Heart right ventricle (tissue), 16 donors: ENCODE measurements around the gene TTC23. TPM values are rescaled to one million over a fixed set of nuclear protein-coding genes. Genes with fewer than 3 reads are reported as not detected.

Source experiments
- ATAC-seq, 8 donors: fragments of 200-7000 bp; cut with Tn5 transposase; one replicate each; pipeline ENCODE4 v1.9.1; 2020; ENCODE audit warnings: mild to moderate bottlenecking in 8 of 8, moderate library complexity in 8 of 8, moderate number of reproducible peaks in 1 of 8
- DNase-seq, 2 donors: peaks; one replicate each; pipeline ENCODE4 v3.0.0-alpha.2; 2020
- H3K27ac ChIP-seq, 10 donors: fragments of 200-600 bp; sonication (generic) in 2 of 10; one replicate each; pipeline versions ENCODE4 v1.5.0 to v1.8.0; 2020 to 2022; ENCODE audit warnings: mild to moderate bottlenecking in 3 of 10
- H3K27me3 ChIP-seq, 7 donors: fragments of 200-600 bp; one replicate each; pipeline ENCODE4 v1.8.0; 2021 to 2022; ENCODE audit warnings: mild to moderate bottlenecking in 2 of 7
- H3K36me3 ChIP-seq, 9 donors: fragments of 200-600 bp; sonication (generic) in 1 of 9; one replicate each; pipeline versions ENCODE4 v1.5.0 to v1.8.0; 2020 to 2022; ENCODE audit warnings: mild to moderate bottlenecking in 2 of 9
- H3K4me1 ChIP-seq, 9 donors: fragments of 200-600 bp; sonication (generic) in 1 of 9; one replicate each; pipeline versions ENCODE4 v1.5.0 to v1.8.0; 2020 to 2022; ENCODE audit warnings: mild to moderate bottlenecking in 4 of 9
- H3K4me3 ChIP-seq, 10 donors: fragments of 200-600 bp; sonication (generic) in 2 of 10; one replicate each; pipeline versions ENCODE4 v1.5.0 to v1.8.0; 2020 to 2022; ENCODE audit warnings: mild to moderate bottlenecking in 7 of 10, moderate library complexity in 2 of 10
- H3K9me3 ChIP-seq, 11 donors: fragments of 200-600 bp in 10 of 11; sonication (generic) in 2 of 11; one replicate each; pipeline versions ENCODE4 v1.5.0 to v1.8.0; 2013 to 2022; ENCODE audit warnings: mild to moderate bottlenecking in 2 of 11, control low read depth in 1 of 11, moderate library complexity in 1 of 11
- WGBS, 2 donors: extraction: QIAGEN DNeasy Blood & Tissue Kit; methylation state at CpG; one replicate each; pipeline ENCODE4 v1.1.7; 2013; ENCODE audit warnings: inconsistent platforms in 1 of 2; 5-methylcytosine and 5-hydroxymethylcytosine counted together
- intact Hi-C, 10 donors: fragments of 100-400 bp; cut with DNase I; formaldehyde crosslinking; loops; one replicate each; pipeline versions ENCODE4 v1.11.1 to v1.14.2; 2022
- polyA plus RNA-seq, 2 donors: library from polyadenylated mRNA; stranded (reverse); fragments of 200-250 nt; gene quantifications; one replicate each; pipeline ENCODE4 v1.2.3, GENCODE V29; 2013
- total RNA-seq, 10 donors: library from RNA; stranded (reverse); fragmentation: NEBNext Ultra II Directional in 3 of 10; extraction: Animal tissue kit (Norgen Biotek cat#: 25700) in 3 of 10; gene quantifications; one replicate each; pipeline versions ENCODE4 v1.2.1 to v1.2.4, GENCODE V29; 2021 to 2023
- TF ChIP-seq, protein P1 (sequence below), 9 donors: fragments of 200-600 bp; sonication (generic) in 2 of 9; IDR thresholded peaks; one replicate each; pipeline versions ENCODE4 v1.5.0 to v1.8.0; 2021 to 2022; ENCODE audit warnings: antibody characterized with exemption in 9 of 9, mild to moderate bottlenecking in 5 of 9, moderate library complexity in 1 of 9
- donor health status: Arrhythmogenic right ventricular cardiomyopathy.
- donor health status: ischemic (EF 13 %, LVEDD 7.1; RV severe dilation, severe dysfunction).
- donor health status: healthy with polysubstance abuse.
- donor health status: DM: no; HTN: yes; CAD: no.
- donor health status: DM: no; HTN: no; CAD: no.
- donor health status: ischemic (EF 25% LVEDD 6.9; RV normal size, moderate dysfunction).
- donor health status: ischemic (EF 25% LVEDD 5.7; RV mildly dilated, moderate dysfunction).
- donor health status: healthy.
- donor health status: DM: yes; HTN: yes; CAD: no.
- donor health status: Ischemic cardiomyopathy.
- donor health status: ischemic (EF 35%, LVEDD 5.7; RV mildly dilated, moderate dysfunction).
- donor health status: nonischemic (EF 11% LVEDD 7.7; RV severe dilation, severe dysfunction).
- donor health status: DM: yes; HTN: yes; CAD: no.
- donor health status: PGD.
- donor health status: ischemic (EF 29% LVEDD 5.4; RV normal size, mild dysfunction).
- donor health status: nonischemic (EF 23%, LVEDD 6.1; RV moderate dilation, normal function).

The TTC23 gene
- total and polyA plus RNA-seq, 12 donors = 6.0 to 16.9 (median 10.9) TPM

DNA sequence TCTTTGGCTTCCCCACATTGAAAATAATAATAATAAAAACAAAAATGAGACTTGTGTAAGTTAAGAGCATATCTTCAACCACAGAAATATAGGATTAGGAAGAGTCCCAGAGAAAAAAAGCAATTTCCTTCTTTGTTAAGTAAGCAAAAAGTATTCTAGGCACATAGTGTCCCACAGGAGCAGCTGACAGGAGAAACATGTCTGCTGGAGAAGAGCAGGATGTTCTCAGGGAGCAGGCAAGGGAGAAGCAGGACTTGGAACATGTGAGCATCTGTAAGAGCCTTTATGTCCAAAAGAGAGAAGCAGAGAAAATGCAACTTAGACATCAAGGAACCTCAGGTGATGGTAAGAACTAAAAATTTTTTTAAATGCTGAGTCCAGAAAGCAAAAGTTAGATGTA is 39.0 kb downstream of the TTC23 start:
- H3K36me3 ChIP-seq = peaks cover 0 to 45% (median 4%) of the 10 kb centered on the region in 9 donors
- ATAC-seq = no peak
- no peak overlapping the region for H3K4me3 ChIP-seq
- no peaks in the 10 kb centered on the region for H3K9me3 ChIP-seq
- no peaks in the 10 kb centered on the region for H3K27me3 ChIP-seq
- intact Hi-C loops = loop anchor here in 5 of 10 donors (1.0 to 10.0 kb wide), 4 partner anchors 30 to 108 kb away; no protein-coding TSS in a partner anchor
- H3K4me1 ChIP-seq = peaks cover 0 to 23% (median 9%) of the 10 kb centered on the region in 9 donors
- H3K27ac ChIP-seq = no peak overlapping the region
- DNase-seq = no peak
- TF ChIP-seq, protein P1, sequence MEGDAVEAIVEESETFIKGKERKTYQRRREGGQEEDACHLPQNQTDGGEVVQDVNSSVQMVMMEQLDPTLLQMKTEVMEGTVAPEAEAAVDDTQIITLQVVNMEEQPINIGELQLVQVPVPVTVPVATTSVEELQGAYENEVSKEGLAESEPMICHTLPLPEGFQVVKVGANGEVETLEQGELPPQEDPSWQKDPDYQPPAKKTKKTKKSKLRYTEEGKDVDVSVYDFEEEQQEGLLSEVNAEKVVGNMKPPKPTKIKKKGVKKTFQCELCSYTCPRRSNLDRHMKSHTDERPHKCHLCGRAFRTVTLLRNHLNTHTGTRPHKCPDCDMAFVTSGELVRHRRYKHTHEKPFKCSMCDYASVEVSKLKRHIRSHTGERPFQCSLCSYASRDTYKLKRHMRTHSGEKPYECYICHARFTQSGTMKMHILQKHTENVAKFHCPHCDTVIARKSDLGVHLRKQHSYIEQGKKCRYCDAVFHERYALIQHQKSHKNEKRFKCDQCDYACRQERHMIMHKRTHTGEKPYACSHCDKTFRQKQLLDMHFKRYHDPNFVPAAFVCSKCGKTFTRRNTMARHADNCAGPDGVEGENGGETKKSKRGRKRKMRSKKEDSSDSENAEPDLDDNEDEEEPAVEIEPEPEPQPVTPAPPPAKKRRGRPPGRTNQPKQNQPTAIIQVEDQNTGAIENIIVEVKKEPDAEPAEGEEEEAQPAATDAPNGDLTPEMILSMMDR (IDR thresholded peaks at IDR 0.05) = no peak

DNA sequence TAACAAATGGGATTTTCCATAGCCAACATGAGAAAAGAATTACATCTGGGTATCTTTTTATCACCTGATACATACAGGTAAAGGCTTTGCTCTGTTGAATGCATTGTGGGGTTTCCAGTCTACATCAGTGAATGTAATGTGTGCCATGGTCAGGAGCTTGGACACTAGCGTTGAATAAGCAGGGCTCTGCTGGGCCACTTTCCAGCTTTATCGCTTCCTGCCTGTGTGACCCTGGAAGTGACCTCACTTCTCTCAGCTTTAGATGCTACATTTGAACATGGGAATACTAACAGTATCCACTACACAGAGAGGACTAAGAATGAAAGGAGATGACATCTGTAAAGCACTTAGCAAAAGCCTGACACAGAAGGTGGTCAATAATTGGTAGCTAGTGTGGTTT is 40.1 kb downstream of the TTC23 start:
- no peak overlapping the region for H3K4me3 ChIP-seq
- H3K36me3 ChIP-seq = peaks cover 0 to 34% (median 0%) of the 10 kb centered on the region in 9 donors
- TF ChIP-seq, protein P1 (IDR thresholded peaks at IDR 0.05) = no peak
- WGBS, 2 donors = 42 to 75% methylated on average over 2 of the region's 2 CpGs
- DNase-seq (peak in 1 of 2 donors; percentile 27), ATAC-seq (peak in 3 of 8 donors; percentile 14 to 44 (median 38))
- peak overlapping the region in 1 of 10 donors; percentile 21 for H3K27ac ChIP-seq
- H3K27me3 ChIP-seq = no peaks in the 10 kb centered on the region
- intact Hi-C loops = no loop called here
- no peaks in the 10 kb centered on the region for H3K9me3 ChIP-seq
- H3K4me1 ChIP-seq = peaks cover 0 to 23% (median 9%) of the 10 kb centered on the region in 9 donors

DNA sequence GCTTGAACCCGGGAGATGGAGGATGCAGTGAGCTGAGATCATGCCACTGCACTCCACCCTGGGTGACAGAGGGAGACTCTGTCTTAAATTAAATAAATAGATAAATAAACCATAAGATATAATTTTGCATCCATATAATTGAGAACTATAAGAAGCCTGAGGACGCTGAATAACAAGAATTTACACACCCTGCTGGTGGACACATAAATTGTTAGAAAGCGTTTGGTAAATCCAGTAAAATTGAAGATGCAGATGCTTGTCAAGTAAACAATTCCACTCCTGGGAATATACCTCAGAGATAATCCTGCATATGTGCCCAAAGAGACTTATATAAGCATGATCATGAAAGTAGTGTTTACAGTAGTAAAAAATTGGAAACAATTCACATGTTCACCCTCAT is 41.7 kb downstream of the TTC23 start:
- TF ChIP-seq, protein P1 (IDR thresholded peaks at IDR 0.05) = no peak
- 88 to 91% methylated on average over 3 of the region's 3 CpGs for WGBS, 2 donors
- Histone ChIP-seq H3K27ac (no peak overlapping the region), H3K27me3 (no peaks in the 10 kb centered on the region), H3K4me3 (no peak overlapping the region), H3K36me3 (peaks cover 0 to 25% (median 0%) of the 10 kb centered on the region in 9 donors), H3K9me3 (no peaks in the 10 kb centered on the region), H3K4me1 (peaks cover 0 to 15% (median 9%) of the 10 kb centered on the region in 9 donors)
- DNase-seq (no peak), ATAC-seq (no peak)
- intact Hi-C loops = no loop called here

DNA sequence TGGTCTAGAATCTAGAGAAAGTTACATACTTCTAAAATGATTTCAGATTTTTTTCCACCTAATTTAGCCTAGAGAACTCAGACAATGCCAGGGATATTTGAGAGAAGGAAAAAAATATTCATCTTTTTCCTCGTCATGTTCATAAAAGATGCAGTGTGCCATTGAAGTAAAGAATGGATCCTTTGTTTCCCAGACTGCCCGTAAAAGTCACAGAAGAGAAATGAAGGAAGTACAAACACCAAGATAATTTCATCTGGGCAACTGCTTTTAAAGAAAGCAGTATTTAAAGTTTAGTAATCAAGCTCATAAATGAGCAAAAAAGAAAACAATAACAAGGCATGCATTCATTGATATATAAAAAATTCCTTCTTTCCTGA is 47.2 kb downstream of the TTC23 start:
- Histone ChIP-seq H3K9me3 (no peaks in the 10 kb centered on the region), H3K4me3 (no peak overlapping the region), H3K4me1 (no peaks in the 10 kb centered on the region), H3K27ac (no peak overlapping the region), H3K36me3 (peaks cover 0 to 46% (median 0%) of the 10 kb centered on the region in 9 donors), H3K27me3 (no peaks in the 10 kb centered on the region)
- 42 to 66% methylated on average over 2 of the region's 2 CpGs for WGBS, 2 donors
- ATAC-seq = no peak
- TF ChIP-seq, protein P1 (IDR thresholded peaks at IDR 0.05) = no peak
- no peak for DNase-seq
- intact Hi-C loops = no loop called here
